Lung (tissue), 12 donors: ENCODE measurements around the gene TMIGD2. TPM values are rescaled to one million over a fixed set of nuclear protein-coding genes. Genes with fewer than 3 reads are reported as not detected.

Source experiments
- ATAC-seq: fragments of 200-7000 bp; cut with Tn5 transposase; one replicate; pipeline ENCODE4 v1.9.1; 2020; ENCODE audit warnings: moderate number of reproducible peaks; ENCODE audit not compliant: insufficient read depth, low FRiP score
- DNase-seq, 3 donors: peaks; one replicate each; pipeline ENCODE4 v3.0.0-alpha.2; 2013 to 2017
- H3K27ac ChIP-seq, 2 donors: one replicate each; pipeline ENCODE4 v1.5.1; 2013; ENCODE audit warnings: mild to moderate bottlenecking in 2 of 2, moderate library complexity in 2 of 2, control low read depth in 1 of 2, inconsistent platforms in 1 of 2, low read depth in 1 of 2, low read length in 1 of 2
- H3K27me3 ChIP-seq, 3 donors: one replicate each; pipeline ENCODE4 v1.5.1; 2013; ENCODE audit warnings: low read length in 2 of 3; ENCODE audit not compliant: control insufficient read depth in 3 of 3, insufficient read depth in 3 of 3
- H3K36me3 ChIP-seq, 4 donors: one replicate each; pipeline ENCODE4 v1.5.1; 2013; ENCODE audit warnings: low read length in 4 of 4, mild to moderate bottlenecking in 1 of 4, moderate library complexity in 1 of 4; ENCODE audit not compliant: control insufficient read depth in 4 of 4, insufficient read depth in 4 of 4
- H3K4me1 ChIP-seq, 5 donors: one replicate each; pipeline ENCODE4 v1.5.1; 2013; ENCODE audit warnings: low read length in 5 of 5, mild to moderate bottlenecking in 2 of 5, moderate library complexity in 1 of 5; ENCODE audit not compliant: control insufficient read depth in 5 of 5, insufficient read depth in 5 of 5
- H3K4me3 ChIP-seq: one replicate; pipeline ENCODE4 v1.5.1; 2013; ENCODE audit warnings: mild to moderate bottlenecking, control low read depth, moderate library complexity
- H3K9ac ChIP-seq, 2 donors: one replicate each; pipeline ENCODE4 v1.5.1; 2013; ENCODE audit warnings: low read length in 2 of 2, control low read depth in 1 of 2; ENCODE audit not compliant: insufficient read depth in 1 of 2
- H3K9me3 ChIP-seq, 4 donors: one replicate each; pipeline ENCODE4 v1.5.1; 2013; ENCODE audit warnings: low read length in 3 of 4, mild to moderate bottlenecking in 1 of 4, moderate library complexity in 1 of 4; ENCODE audit not compliant: control insufficient read depth in 4 of 4, insufficient read depth in 3 of 4
- WGBS, 2 donors: extraction: QIAGEN DNeasy Blood & Tissue Kit; methylation state at CpG; one replicate each; pipeline ENCODE4 v1.1.7; 2013; 5-methylcytosine and 5-hydroxymethylcytosine counted together
- polyA plus RNA-seq, 2 donors: library from polyadenylated mRNA; stranded (reverse); fragments of 200-250 nt; gene quantifications; one replicate each; pipeline ENCODE4 v1.2.1, GENCODE V29; 2013
- total RNA-seq, 2 donors: library from RNA; depleted of rRNA in 1 of 2; stranded (reverse); fragments of >200 nt in 1 of 2; gene quantifications; one replicate each; pipeline ENCODE4 v1.2.1, GENCODE V29; 2014 to 2021
- TF ChIP-seq, protein P1 (sequence below): IDR thresholded peaks from 2 replicates; pipeline ENCODE4 v1.5.1; 2012; ENCODE audit warnings: mild to moderate bottlenecking; ENCODE audit errors: control extremely low read depth, extremely low read depth
- donor health status: control.
- donor health status: control.
- donor health status: Bipolar disorder and iron deficiency.
- donor health status: healthy.
- donor health status: DM: yes; HTN: yes; CAD: no.

Gene TMIGD2
- total and polyA plus RNA-seq, 4 donors, result 0.34 to 1.7 (median 1.1) TPM

DNA sequence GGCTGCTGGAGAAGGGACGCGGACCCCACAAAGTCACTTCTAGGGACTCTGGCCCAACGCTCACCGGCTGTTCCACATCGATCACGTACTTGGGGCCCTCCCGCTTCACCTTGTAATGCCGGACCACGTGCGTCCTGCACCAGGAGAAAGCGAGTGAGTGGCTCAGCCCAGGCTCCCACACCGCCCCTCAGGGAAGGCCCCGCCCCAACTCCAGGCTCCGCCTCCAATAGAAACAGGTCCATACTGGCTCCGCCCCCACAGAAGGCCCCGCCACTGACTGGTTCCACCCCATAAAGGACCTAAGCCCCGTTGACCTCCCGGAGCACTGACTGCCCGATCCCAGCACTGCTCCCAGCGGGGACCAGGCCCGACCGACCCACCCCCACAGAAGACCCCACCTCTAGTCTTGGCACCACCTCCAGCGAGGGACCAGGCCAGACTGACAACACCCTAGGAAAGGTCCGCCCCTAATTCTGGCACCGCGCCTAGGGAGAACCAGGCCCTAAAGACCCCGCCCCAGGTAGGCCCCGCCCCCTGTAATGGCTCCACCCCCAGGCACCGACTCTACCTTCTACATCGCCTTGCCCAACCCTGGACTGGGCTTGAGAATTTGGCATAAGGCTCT, 25.2 kb upstream of the TMIGD2 start:
- TF ChIP-seq, protein P1, sequence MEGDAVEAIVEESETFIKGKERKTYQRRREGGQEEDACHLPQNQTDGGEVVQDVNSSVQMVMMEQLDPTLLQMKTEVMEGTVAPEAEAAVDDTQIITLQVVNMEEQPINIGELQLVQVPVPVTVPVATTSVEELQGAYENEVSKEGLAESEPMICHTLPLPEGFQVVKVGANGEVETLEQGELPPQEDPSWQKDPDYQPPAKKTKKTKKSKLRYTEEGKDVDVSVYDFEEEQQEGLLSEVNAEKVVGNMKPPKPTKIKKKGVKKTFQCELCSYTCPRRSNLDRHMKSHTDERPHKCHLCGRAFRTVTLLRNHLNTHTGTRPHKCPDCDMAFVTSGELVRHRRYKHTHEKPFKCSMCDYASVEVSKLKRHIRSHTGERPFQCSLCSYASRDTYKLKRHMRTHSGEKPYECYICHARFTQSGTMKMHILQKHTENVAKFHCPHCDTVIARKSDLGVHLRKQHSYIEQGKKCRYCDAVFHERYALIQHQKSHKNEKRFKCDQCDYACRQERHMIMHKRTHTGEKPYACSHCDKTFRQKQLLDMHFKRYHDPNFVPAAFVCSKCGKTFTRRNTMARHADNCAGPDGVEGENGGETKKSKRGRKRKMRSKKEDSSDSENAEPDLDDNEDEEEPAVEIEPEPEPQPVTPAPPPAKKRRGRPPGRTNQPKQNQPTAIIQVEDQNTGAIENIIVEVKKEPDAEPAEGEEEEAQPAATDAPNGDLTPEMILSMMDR, result no peak
- Histone ChIP-seq H3K36me3 (no peaks in the 10 kb centered on the region), H3K27me3 (peaks cover 0 to 6% (median 2%) of the 10 kb centered on the region in 3 donors), H3K27ac (no peak overlapping the region), H3K4me1 (peaks cover 0 to 10% (median 2%) of the 10 kb centered on the region in 5 donors), H3K9ac (no peak overlapping the region), H3K9me3 (no peaks in the 10 kb centered on the region), H3K4me3 (no peak overlapping the region)
- peak; percentile 49 to 63 (median 59) for DNase-seq
- ATAC-seq, result peak; percentile 61
- WGBS, 2 donors, result 5 to 9% methylated on average over 30 of the region's 30 CpGs

DNA sequence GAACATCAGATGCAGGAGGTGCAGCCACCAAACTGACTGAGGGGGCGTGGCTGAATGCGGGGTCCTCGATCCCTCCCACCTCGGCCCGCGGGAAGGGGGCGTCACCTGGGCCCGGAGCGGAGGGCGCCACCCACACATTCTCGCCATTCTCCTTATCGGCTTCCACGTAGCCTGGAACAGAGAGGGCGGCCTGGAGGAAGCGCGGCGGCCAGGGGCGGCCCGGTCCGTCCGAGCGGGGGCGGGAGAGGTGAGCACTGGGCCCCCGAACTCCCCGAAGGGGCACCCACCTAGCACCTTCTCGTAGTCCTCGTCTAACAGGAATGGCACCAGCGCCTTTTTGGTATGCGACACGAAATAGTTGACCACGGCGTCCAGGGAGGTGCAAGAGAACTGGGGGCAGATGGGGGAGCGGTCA, 24.7 kb upstream of the TMIGD2 start:
- DNase-seq, result no peak
- Histone ChIP-seq H3K9ac (no peak overlapping the region), H3K4me3 (no peak overlapping the region), H3K9me3 (no peaks in the 10 kb centered on the region), H3K27ac (no peak overlapping the region), H3K4me1 (peaks cover 0 to 10% (median 2%) of the 10 kb centered on the region in 5 donors), H3K36me3 (no peaks in the 10 kb centered on the region), H3K27me3 (peaks cover 0 to 6% (median 2%) of the 10 kb centered on the region in 3 donors)
- ATAC-seq, result no peak
- 9 to 26% methylated on average over 33 of the region's 33 CpGs for WGBS, 2 donors
- TF ChIP-seq, protein P1, result no peak

DNA sequence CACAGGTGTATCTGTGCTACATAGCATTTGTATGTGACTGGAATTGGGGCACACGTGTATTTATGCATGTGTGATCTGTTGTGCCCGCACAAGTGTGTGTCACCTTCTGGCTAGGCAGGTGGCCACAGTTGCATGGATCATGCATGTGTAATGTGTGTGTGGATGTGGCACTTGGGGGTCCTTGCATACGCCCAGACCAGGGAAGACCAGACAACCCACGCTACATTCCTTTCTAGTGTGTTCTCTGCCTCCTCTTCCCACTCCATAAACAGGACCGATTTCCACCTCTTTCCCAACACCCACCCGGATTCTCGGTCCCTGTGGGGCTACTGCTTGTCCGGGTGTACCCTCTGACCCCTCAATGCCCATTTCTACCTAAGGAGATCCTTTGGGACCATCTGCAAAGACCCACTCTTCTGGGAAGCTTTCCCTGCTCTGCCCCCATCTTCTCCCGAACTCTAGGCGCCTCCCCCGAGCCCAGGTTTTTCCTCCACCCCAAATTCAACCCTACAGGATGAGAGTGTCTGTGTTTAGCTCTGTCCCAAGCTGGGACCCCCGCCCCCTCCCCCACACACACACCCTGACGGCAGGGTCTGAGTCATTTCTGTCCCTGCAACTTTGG, 24.1 kb upstream of the TMIGD2 start:
- DNase-seq (no peak), ATAC-seq (no peak)
- Histone ChIP-seq H3K9me3 (no peaks in the 10 kb centered on the region), H3K4me1 (peaks cover 0 to 10% (median 2%) of the 10 kb centered on the region in 5 donors), H3K36me3 (no peaks in the 10 kb centered on the region), H3K4me3 (no peak overlapping the region), H3K9ac (no peak overlapping the region), H3K27ac (no peak overlapping the region), H3K27me3 (peaks cover 0 to 6% (median 2%) of the 10 kb centered on the region in 3 donors)
- TF ChIP-seq, protein P1, result no peak
- 51 to 69% methylated on average over 13 of the region's 13 CpGs for WGBS, 2 donors
